ENCODE measurements around the gene PPP1R14C. TPM values are rescaled to one million over a fixed set of nuclear protein-coding genes. Genes with fewer than 3 reads are reported as not detected.

PPP1R14C gene
- total RNA-seq, 6 donors from 2014 or later: 12.0 to 34.5 (median 16.8) TPM

DNA sequence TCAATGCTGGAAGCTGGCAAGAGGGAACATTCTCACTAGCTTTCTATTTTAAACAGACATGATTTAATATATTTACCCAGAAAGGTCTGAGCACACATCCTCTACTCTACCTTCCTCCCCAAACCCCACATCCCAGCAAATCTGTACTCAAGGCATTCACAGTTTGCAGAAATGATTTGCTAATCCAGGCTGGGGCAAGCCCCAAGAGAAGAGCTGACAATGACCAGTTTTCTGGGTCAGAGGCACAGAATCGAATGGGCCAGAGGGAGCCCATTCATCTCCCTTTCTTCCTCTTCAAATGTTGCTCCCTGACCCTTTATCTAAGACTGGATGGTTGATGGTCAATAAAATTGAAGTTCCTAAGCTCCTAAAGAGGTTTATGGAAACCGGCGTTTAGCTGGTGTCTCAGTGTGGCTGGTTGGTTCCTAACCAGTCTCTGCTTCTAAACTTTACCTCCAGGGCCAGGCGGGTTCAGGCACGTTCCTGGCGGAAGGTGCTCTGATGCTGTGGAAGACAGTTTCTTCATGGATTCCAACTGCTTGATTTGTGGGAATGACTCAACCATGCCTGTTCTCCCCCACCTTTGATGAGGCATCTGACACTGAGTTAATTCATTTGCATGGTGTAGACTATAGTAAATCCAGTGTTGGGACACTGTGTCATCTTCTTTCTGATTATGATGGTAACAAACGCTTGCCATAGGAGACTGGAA, 129.6 kb downstream of the PPP1R14C start:
- no peaks in the 10 kb centered on the region for H3K9me3 ChIP-seq
- no peaks in the 10 kb centered on the region for H3K27me3 ChIP-seq
- no peaks in the 10 kb centered on the region for H3K4me1 ChIP-seq
- no peaks in the 10 kb centered on the region for H3K36me3 ChIP-seq
- TF ChIP-seq POLR2A (IDR thresholded peaks at IDR 0.05) (no peak), EP300 (IDR thresholded peaks at IDR 0.05) (no peak)
- H3K27ac ChIP-seq: no peak overlapping the region
- ATAC-seq (ENCODE audit: low FRiP score in 2 of 2) (no peak), DNase-seq (no peak)
- no peak overlapping the region for H3K4me3 ChIP-seq
- WGBS, 2 donors: 87 to 92% methylated on average over 7 of the region's 7 CpGs

DNA sequence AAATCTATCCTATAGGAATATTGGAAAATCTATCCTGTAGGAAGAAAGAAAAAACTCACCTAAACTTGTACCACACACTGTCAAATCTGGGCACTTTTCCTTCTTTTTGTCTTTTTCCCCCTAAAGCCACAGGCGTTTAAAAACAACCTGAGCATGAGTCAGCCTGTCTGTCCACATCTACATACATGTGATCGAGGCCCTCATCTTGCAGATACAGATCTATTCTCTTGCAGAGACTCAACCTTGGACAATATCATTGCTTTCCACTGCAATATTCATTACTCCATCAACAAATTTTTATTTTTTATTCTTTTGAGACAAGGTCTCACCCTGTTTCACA, 130.1 kb downstream of the PPP1R14C start:
- H3K36me3 ChIP-seq: no peaks in the 10 kb centered on the region
- DNase-seq: no peak
- 87 to 93% methylated on average over 2 of the region's 2 CpGs for WGBS, 2 donors

DNA sequence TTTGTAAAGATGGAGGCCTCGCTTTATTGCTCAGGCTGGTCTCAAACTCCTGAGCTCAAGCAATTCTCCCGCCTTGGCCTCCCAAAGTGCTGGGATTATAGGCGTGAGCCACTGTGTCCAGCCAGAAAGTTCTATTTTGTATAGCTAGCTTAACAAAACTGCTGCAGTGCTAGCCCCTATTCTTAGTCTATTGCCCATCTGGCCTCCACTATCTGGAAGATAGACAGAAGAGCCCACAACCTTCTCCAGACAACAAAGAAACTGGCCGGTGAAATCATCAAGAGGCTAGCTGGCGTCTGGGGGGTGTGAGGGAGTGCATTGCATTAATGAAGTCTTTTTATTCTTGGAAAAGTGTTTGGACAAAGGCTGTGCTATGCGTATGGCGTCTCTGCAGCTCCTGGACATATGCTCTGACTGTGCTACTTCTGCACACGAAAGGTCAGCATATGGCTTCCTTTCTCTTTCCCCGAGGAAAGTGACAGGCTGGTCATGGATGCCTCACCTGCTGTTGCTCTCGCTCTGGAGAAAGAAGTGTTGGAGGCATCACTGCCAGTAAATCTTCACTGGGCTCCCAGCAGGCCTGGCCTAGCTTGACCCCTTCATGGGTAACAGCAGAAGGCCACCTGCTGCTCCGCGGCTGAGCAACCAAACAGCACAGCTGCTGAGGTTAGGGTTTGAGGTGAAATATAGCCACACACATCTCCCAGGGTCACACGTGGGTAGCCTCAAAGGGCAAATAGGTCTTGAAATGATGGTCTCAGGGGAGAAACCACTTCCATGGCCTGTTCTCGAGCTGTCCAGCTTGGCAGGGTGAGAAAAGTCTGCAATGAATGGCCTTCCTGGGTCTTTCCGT, 130.8 kb downstream of the PPP1R14C start:
- Histone ChIP-seq H3K27me3 (no peaks in the 10 kb centered on the region), H3K4me1 (no peaks in the 10 kb centered on the region)

More for the DNA sequence above, 130.1 kb downstream of the PPP1R14C start:
- TF ChIP-seq, protein P1, sequence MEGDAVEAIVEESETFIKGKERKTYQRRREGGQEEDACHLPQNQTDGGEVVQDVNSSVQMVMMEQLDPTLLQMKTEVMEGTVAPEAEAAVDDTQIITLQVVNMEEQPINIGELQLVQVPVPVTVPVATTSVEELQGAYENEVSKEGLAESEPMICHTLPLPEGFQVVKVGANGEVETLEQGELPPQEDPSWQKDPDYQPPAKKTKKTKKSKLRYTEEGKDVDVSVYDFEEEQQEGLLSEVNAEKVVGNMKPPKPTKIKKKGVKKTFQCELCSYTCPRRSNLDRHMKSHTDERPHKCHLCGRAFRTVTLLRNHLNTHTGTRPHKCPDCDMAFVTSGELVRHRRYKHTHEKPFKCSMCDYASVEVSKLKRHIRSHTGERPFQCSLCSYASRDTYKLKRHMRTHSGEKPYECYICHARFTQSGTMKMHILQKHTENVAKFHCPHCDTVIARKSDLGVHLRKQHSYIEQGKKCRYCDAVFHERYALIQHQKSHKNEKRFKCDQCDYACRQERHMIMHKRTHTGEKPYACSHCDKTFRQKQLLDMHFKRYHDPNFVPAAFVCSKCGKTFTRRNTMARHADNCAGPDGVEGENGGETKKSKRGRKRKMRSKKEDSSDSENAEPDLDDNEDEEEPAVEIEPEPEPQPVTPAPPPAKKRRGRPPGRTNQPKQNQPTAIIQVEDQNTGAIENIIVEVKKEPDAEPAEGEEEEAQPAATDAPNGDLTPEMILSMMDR (IDR thresholded peaks at IDR 0.05): no peak
- TF ChIP-seq POLR2A (IDR thresholded peaks at IDR 0.05) (no peak), EP300 (IDR thresholded peaks at IDR 0.05) (no peak), POLR2AphosphoS5 (IDR thresholded peaks at IDR 0.05) (no peak)
- H3K4me3 ChIP-seq: no peak overlapping the region
- H3K27me3 ChIP-seq: no peaks in the 10 kb centered on the region
- no peak overlapping the region for H3K27ac ChIP-seq
- ATAC-seq (ENCODE audit: low FRiP score in 2 of 2): no peak
- no peaks in the 10 kb centered on the region for H3K4me1 ChIP-seq
- no peaks in the 10 kb centered on the region for H3K9me3 ChIP-seq

DNA sequence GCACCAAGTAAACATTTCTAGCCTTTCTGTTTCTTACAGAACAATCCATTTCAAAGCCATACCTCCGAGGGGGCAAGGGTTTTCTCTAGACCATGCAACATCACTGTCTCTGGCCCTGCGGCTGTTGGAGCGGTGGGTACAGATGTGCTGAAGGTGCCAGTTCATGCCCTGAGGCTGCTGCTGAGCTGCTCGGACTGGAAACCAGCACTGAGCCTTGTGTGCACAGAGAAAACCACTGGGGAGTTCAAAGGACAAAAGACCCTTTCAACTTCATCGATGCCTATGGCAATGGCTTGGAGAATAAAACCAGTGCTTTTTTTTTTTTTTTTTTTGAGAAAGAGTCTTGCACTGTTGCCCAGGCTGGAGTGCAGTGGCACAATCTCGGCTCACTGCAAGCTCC, 132.6 kb downstream of the PPP1R14C start:
- no peaks in the 10 kb centered on the region for H3K36me3 ChIP-seq
- no peak overlapping the region for H3K4me3 ChIP-seq
- WGBS, 2 donors: 94 to 96% methylated on average over 5 to 6 of the region's 6 CpGs
- DNase-seq: no peak
- ATAC-seq (ENCODE audit: low FRiP score in 2 of 2): no peak
- H3K9me3 ChIP-seq: no peaks in the 10 kb centered on the region
- H3K27ac ChIP-seq: no peak overlapping the region
- no peaks in the 10 kb centered on the region for H3K4me1 ChIP-seq
- no peaks in the 10 kb centered on the region for H3K27me3 ChIP-seq
- TF ChIP-seq EP300 (IDR thresholded peaks at IDR 0.05): no peak
- no peak for TF ChIP-seq POLR2A (IDR thresholded peaks at IDR 0.05)
- TF ChIP-seq, protein P1 (IDR thresholded peaks at IDR 0.05): no peak
- no peak for TF ChIP-seq POLR2AphosphoS5 (IDR thresholded peaks at IDR 0.05)

More for the DNA sequence above, 130.8 kb downstream of the PPP1R14C start:
- no peak for ATAC-seq (ENCODE audit: low FRiP score in 2 of 2)
- no peak for TF ChIP-seq EP300 (IDR thresholded peaks at IDR 0.05)
- peak in 1 of 2 donors; percentile 34 for TF ChIP-seq POLR2AphosphoS5 (IDR thresholded peaks at IDR 0.05)
- DNase-seq: no peak
- Histone ChIP-seq H3K9me3 (no peaks in the 10 kb centered on the region), H3K36me3 (no peaks in the 10 kb centered on the region), H3K27ac (no peak overlapping the region), H3K4me3 (no peak overlapping the region)
- WGBS, 2 donors: 83 to 92% methylated on average over 13 to 15 of the region's 15 CpGs

DNA sequence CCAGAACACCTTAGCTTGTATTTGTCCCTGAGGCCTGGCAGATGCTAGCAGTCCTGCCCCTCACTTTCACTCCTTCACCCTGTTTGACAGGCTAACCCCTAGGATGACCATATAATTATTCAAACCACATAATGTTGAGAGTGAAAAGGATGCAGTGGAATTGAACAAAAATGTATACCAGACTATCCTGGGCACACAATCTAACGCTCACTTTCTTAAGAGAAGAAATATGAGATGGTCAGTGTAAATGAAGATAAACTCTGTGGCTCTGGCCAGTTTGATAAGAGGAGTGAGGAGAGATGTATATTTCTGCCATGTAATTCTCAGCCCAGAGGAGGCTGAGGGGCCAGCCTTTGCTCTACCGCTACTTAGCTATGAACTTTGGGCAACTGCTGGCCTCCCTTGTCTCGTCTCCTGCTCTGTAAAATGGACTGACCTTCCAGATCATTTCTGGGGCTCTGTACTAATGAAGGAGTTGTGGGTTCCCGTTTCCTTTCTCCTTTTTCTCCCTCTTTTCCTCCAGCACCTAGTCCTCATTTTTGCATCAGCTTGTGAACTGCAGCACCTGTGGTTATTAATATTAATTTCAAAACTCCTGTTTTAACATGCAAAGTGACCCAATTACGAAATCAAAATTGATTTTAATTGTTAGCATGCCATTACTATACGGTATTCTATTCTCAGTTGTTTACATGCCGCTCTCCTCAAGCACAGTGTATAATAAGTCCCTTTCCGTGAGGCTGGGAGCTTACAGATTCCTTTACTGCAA, 133.5 kb downstream of the PPP1R14C start:
- ATAC-seq (ENCODE audit: low FRiP score in 2 of 2): no peak
- Histone ChIP-seq H3K27ac (no peak overlapping the region), H3K36me3 (no peaks in the 10 kb centered on the region), H3K9me3 (no peaks in the 10 kb centered on the region), H3K27me3 (no peaks in the 10 kb centered on the region), H3K4me1 (no peaks in the 10 kb centered on the region), H3K4me3 (no peak overlapping the region)
- 69 to 79% methylated on average over 8 of the region's 8 CpGs for WGBS, 2 donors
- no peak for TF ChIP-seq POLR2AphosphoS5 (IDR thresholded peaks at IDR 0.05)
- TF ChIP-seq POLR2A (IDR thresholded peaks at IDR 0.05): no peak
- TF ChIP-seq, protein P1 (IDR thresholded peaks at IDR 0.05): no peak
- no peak for TF ChIP-seq EP300 (IDR thresholded peaks at IDR 0.05)
- no peak for DNase-seq
